IPS-11a (cell line): Measurements from ENCODE around the gene ICA1.
A peak's percentile ranks its signal among the peaks of the same experiment; 100 is the strongest.

ENCODE experiments used
- H3K4me3 ChIP-seq: one replicate; pipeline ENCODE4 v1.5.1; 2013; ENCODE audit warnings: low read depth, low read length, control low read depth

Gene ICA1

GRCh38 chr7:8228766-8229674 lies 32.9 kb downstream of the ICA1 start:
- no peak overlapping the region for H3K4me3 ChIP-seq

- no peak overlapping the region for H3K4me3 ChIP-seq
Measured at GRCh38 chr7:8228068-8228467, 33.9 kb downstream of the ICA1 start.

GRCh38 chr7:8227261-8227660 lies 34.7 kb downstream of the ICA1 start:
- no peak overlapping the region for H3K4me3 ChIP-seq

GRCh38 chr7:8226501-8226900 lies 35.5 kb downstream of the ICA1 start:
- H3K4me3 ChIP-seq: no peak overlapping the region

GRCh38 chr7:8221567-8221966 lies 40.4 kb downstream of the ICA1 start:
- peak overlapping the region; percentile 1 for H3K4me3 ChIP-seq

GRCh38 chr7:8221101-8221495 lies 40.9 kb downstream of the ICA1 start:
- no peak overlapping the region for H3K4me3 ChIP-seq

GRCh38 chr7:8220376-8221100 lies 41.4 kb downstream of the ICA1 start:
- H3K4me3 ChIP-seq: no peak overlapping the region

- H3K4me3 ChIP-seq: no peak overlapping the region
Measured at GRCh38 chr7:8217200-8218068, 44.5 kb downstream of the ICA1 start.

- H3K4me3 ChIP-seq: no peak overlapping the region
Measured at GRCh38 chr7:8216334-8216690, 45.7 kb downstream of the ICA1 start.

GRCh38 chr7:8215648-8216333 lies 46.2 kb downstream of the ICA1 start:
- no peak overlapping the region for H3K4me3 ChIP-seq

- H3K4me3 ChIP-seq: no peak overlapping the region
Measured at GRCh38 chr7:8214244-8214824, 47.6 kb downstream of the ICA1 start.

- no peak overlapping the region for H3K4me3 ChIP-seq
Measured at GRCh38 chr7:8213381-8213780, 48.6 kb downstream of the ICA1 start.

GRCh38 chr7:8212638-8213037 lies 49.3 kb downstream of the ICA1 start:
- H3K4me3 ChIP-seq: no peak overlapping the region

GRCh38 chr7:8211725-8212096 lies 50.3 kb downstream of the ICA1 start:
- H3K4me3 ChIP-seq: no peak overlapping the region

- H3K4me3 ChIP-seq: no peak overlapping the region
Measured at GRCh38 chr7:8210845-8211724, 50.9 kb downstream of the ICA1 start.

- no peak overlapping the region for H3K4me3 ChIP-seq
Measured at GRCh38 chr7:8209353-8209752, 52.6 kb downstream of the ICA1 start.

- H3K4me3 ChIP-seq: no peak overlapping the region
Measured at GRCh38 chr7:8208816-8209215, 53.2 kb downstream of the ICA1 start.

- H3K4me3 ChIP-seq: no peak overlapping the region
Measured at GRCh38 chr7:8206956-8207355, 55.0 kb downstream of the ICA1 start.

GRCh38 chr7:8205537-8205936 lies 56.4 kb downstream of the ICA1 start:
- no peak overlapping the region for H3K4me3 ChIP-seq

- no peak overlapping the region for H3K4me3 ChIP-seq
Measured at GRCh38 chr7:8205031-8205387, 57.0 kb downstream of the ICA1 start.
